Ramos (cell line): ENCODE data around the gene VIL1.

ENCODE experiments used
- in situ Hi-C: fragments of 300-500 bp; cut with MboI; formaldehyde crosslinking; loops from one replicate; pipeline ENCODE4 v1.14.3; 2022; ENCODE audit warnings: low sequenced_read_pairs; ENCODE audit not compliant: unreplicated experiment

VIL1 gene

GRCh38 chr2:218476676-218477075 is 57.8 kb downstream of the VIL1 start:
- in situ Hi-C loops: no loop called here

DNA sequence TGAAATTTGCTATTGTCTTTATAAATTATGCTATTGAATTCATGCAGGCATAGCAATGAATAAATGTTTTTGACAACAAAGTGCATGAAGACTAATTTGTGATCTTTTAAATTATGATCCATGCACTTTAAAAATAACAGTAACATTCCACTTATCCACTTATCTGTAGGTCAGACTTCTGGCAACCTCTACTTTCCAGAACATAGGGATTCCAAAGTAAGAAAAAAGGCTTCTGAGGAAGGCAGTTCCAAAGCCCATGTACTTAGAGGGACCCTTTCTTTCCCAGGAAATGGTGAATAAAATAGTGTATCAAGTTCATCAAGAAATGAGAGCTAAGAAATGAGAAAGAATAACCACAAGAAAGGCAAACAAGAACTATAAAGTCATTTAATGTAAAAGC is 58.3 kb downstream of the VIL1 start:
- in situ Hi-C loops: no loop called here

DNA sequence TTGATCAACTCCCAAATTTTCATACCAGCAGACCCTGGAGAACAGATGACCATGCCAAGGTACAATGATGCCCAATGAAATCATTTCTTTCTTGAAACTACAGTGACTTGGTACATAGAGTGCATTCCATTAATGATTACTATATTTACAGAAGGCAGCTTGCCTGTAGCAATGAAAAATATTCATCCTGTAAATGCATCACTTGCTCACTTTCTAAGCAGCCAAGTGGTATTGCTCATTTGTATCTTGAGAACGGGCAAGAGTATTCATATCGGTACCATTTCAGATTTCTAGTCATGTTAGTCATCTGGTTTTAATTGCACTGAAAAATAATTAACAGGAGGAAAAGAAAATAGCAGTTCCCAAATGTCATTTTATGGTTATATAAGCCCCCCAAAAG is 59.6 kb downstream of the VIL1 start:
- in situ Hi-C loops: no loop called here

DNA sequence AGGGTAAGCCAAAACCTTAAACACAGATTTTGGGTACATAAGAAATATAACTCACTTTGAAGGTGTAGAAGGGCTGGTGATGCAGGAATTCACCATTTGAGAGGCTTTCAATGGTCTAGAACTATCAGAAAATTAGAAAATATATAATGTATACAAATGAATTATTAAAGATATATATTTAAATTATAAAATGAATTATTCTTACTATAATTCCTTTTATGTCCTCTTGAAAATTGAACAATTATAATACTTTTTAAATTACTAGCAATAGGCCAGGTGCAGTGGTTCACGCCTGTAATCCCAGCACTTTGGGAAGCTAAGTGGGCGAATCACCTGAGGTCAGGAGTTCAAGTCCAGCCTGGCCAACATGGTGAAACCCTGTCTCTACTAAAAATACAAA is 60.7 kb downstream of the VIL1 start:
- in situ Hi-C loops: no loop called here

GRCh38 chr2:218482651-218483050 is 63.7 kb downstream of the VIL1 start:
- in situ Hi-C loops: no loop called here

GRCh38 chr2:218485986-218486667 is 67.2 kb downstream of the VIL1 start:
- in situ Hi-C loops: no loop called here

- in situ Hi-C loops: no loop called here
Observed at GRCh38 chr2:218500501-218501060, 81.7 kb downstream of the VIL1 start.

DNA sequence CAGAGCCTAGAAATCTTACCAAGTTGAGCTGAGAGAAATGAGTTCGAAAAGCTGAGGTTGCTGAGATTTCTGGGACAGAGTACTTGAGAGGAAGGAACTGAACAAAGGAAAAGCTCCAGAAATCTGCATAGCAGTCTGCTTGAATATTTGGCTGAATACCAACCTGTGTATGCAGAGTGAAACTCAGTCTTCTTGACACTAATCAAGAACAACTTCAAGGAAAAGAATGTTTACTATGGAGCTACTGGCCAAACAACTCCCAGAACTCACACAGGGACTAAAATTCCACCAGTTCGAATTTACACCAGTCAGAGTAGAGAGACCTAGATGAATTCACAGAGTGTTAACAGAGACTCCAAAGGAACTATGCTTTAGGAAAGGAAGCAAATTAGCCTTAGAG is 82.7 kb downstream of the VIL1 start:
- in situ Hi-C loops: no loop called here
